HepG2 (cell line): Measurements from ENCODE around the gene CDYL. TPM values are rescaled to one million over a fixed set of nuclear protein-coding genes. Genes with fewer than 3 reads are reported as not detected.
A peak's percentile ranks its signal among the peaks of the same experiment; 100 is the strongest.

ENCODE experiments used
- CBFB ChIP-seq: sonication (generic); formaldehyde crosslinking; IDR thresholded peaks from 2 replicates; pipeline ENCODE4 v1.4.0; 2020; ENCODE audit warnings: missing genetic modification reagents
- FOSL2 ChIP-seq: sonication (generic); formaldehyde crosslinking; IDR thresholded peaks from 2 replicates; pipeline ENCODE4 v1.4.0; 2020; ENCODE audit warnings: missing genetic modification reagents
- HIVEP1 ChIP-seq: sonication (generic); formaldehyde crosslinking; IDR thresholded peaks from 2 replicates; pipeline ENCODE4 v1.4.0; 2020; ENCODE audit warnings: mild to moderate bottlenecking, missing genetic modification reagents
- IKZF4 ChIP-seq: sonication (generic); formaldehyde crosslinking; IDR thresholded peaks from 2 replicates; pipeline ENCODE4 v1.5.1; 2020; ENCODE audit warnings: borderline replicate concordance, mild to moderate bottlenecking, low read depth, missing genetic modification reagents; ENCODE audit errors: not compliant biosample characterization
- MTF2 ChIP-seq: sonication (generic); formaldehyde crosslinking; IDR thresholded peaks from 2 replicates; pipeline ENCODE4 v1.5.0; 2020; ENCODE audit warnings: missing genetic modification reagents, borderline replicate concordance
- RARA ChIP-seq: IDR thresholded peaks from 2 replicates; pipeline ENCODE4 v1.6.1; 2016; ENCODE audit warnings: missing genetic modification reagents, missing compliant biosample characterization
- SNAPC2 ChIP-seq: sonication (generic); formaldehyde crosslinking; IDR thresholded peaks from 2 replicates; pipeline ENCODE4 v1.8.1; 2022; ENCODE audit warnings: mild to moderate bottlenecking, missing genetic modification reagents
- TFAP4 ChIP-seq: sonication (generic); IDR thresholded peaks from 2 replicates; pipeline ENCODE4 v1.6.1; 2016; ENCODE audit warnings: low read depth, borderline replicate concordance
- ZC3H13 ChIP-seq: sonication (generic); formaldehyde crosslinking; IDR thresholded peaks from 2 replicates; pipeline ENCODE4 v1.8.1; 2023; ENCODE audit warnings: mild to moderate bottlenecking, missing genetic modification reagents, moderate library complexity
- ZFP36L1 ChIP-seq: sonication (generic); formaldehyde crosslinking; IDR thresholded peaks from 2 replicates; pipeline ENCODE4 v1.8.0; 2022; ENCODE audit warnings: mild to moderate bottlenecking, missing genetic modification reagents, moderate library complexity
- ZNF343 ChIP-seq: sonication (generic); formaldehyde crosslinking; IDR thresholded peaks from 2 replicates; pipeline ENCODE4 v1.4.0; 2020; ENCODE audit warnings: mild to moderate bottlenecking, missing genetic modification reagents
- ZNF619 ChIP-seq: sonication (generic); formaldehyde crosslinking; IDR thresholded peaks from 2 replicates; pipeline ENCODE4 v1.4.0; 2020; ENCODE audit warnings: mild to moderate bottlenecking, missing genetic modification reagents
- ZNF674 ChIP-seq: sonication (generic); formaldehyde crosslinking; IDR thresholded peaks from 2 replicates; pipeline ENCODE4 v1.5.0; 2020; ENCODE audit warnings: low read depth, mild to moderate bottlenecking, missing genetic modification reagents
- polyA plus RNA-seq, 8 experiments: library from polyadenylated mRNA; depleted of rRNA in 3 of 8; stranded (reverse) in 7 of 8; unstranded in 1 of 8; fragments of >200 nt; fragmentation: Illumina TruSeq in 4 of 8; extraction: Trizol in 4 of 8; gene quantifications; 2 replicates each; pipeline versions ENCODE4 v1.2.1 to v1.2.3, GENCODE V29; 2011 to 2016; ENCODE audit warnings: low read depth in 4 of 8, missing spikeins in 1 of 8, mixed read lengths in 1 of 8; ENCODE audit not compliant: insufficient read depth in 1 of 8
- total RNA-seq, 5 experiments: library from RNA; depleted of rRNA; stranded (reverse); fragments of >200 nt; fragmentation: Illumina TruSeq; extraction: Trizol; gene quantifications; 2 replicates each; pipeline ENCODE4 v1.2.3, GENCODE V29; 2016; ENCODE audit warnings: low read depth in 1 of 5
- TF ChIP-seq, protein P1 (sequence below): sonication (generic); formaldehyde crosslinking; IDR thresholded peaks from 2 replicates; pipeline ENCODE4 v1.9.0; 2021; ENCODE audit warnings: mild to moderate bottlenecking, missing genetic modification reagents
- TF ChIP-seq, protein P2 (sequence below): sonication (generic); formaldehyde crosslinking; IDR thresholded peaks from 2 replicates; pipeline ENCODE4 v1.5.0; 2020; ENCODE audit warnings: mild to moderate bottlenecking, missing genetic modification reagents
- TF ChIP-seq, protein P3 (sequence below): sonication (generic); formaldehyde crosslinking; IDR thresholded peaks from 2 replicates; pipeline ENCODE4 v1.5.0; 2020; ENCODE audit warnings: mild to moderate bottlenecking, missing genetic modification reagents, moderate library complexity
- TF ChIP-seq, protein P4 (sequence below): IDR thresholded peaks from 2 replicates; pipeline ENCODE4 v1.6.1; 2012; ENCODE audit warnings: inconsistent platforms

CDYL gene
- total and polyA plus RNA-seq, 2 of the 13 experiments (the other 11 are each of a cell fraction or from before 2014, with no cell fraction given), result 22.8 to 105 TPM

- TF ChIP-seq, protein P1, sequence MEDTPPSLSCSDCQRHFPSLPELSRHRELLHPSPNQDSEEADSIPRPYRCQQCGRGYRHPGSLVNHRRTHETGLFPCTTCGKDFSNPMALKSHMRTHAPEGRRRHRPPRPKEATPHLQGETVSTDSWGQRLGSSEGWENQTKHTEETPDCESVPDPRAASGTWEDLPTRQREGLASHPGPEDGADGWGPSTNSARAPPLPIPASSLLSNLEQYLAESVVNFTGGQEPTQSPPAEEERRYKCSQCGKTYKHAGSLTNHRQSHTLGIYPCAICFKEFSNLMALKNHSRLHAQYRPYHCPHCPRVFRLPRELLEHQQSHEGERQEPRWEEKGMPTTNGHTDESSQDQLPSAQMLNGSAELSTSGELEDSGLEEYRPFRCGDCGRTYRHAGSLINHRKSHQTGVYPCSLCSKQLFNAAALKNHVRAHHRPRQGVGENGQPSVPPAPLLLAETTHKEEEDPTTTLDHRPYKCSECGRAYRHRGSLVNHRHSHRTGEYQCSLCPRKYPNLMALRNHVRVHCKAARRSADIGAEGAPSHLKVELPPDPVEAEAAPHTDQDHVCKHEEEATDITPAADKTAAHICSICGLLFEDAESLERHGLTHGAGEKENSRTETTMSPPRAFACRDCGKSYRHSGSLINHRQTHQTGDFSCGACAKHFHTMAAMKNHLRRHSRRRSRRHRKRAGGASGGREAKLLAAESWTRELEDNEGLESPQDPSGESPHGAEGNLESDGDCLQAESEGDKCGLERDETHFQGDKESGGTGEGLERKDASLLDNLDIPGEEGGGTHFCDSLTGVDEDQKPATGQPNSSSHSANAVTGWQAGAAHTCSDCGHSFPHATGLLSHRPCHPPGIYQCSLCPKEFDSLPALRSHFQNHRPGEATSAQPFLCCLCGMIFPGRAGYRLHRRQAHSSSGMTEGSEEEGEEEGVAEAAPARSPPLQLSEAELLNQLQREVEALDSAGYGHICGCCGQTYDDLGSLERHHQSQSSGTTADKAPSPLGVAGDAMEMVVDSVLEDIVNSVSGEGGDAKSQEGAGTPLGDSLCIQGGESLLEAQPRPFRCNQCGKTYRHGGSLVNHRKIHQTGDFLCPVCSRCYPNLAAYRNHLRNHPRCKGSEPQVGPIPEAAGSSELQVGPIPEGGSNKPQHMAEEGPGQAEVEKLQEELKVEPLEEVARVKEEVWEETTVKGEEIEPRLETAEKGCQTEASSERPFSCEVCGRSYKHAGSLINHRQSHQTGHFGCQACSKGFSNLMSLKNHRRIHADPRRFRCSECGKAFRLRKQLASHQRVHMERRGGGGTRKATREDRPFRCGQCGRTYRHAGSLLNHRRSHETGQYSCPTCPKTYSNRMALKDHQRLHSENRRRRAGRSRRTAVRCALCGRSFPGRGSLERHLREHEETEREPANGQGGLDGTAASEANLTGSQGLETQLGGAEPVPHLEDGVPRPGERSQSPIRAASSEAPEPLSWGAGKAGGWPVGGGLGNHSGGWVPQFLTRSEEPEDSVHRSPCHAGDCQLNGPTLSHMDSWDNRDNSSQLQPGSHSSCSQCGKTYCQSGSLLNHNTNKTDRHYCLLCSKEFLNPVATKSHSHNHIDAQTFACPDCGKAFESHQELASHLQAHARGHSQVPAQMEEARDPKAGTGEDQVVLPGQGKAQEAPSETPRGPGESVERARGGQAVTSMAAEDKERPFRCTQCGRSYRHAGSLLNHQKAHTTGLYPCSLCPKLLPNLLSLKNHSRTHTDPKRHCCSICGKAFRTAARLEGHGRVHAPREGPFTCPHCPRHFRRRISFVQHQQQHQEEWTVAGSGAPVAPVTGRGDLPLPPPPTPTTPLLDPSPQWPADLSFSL (CRISPR knock-in tag), result peak; percentile 27; the same call in 1 of the 2 replicates
- TF ChIP-seq MTF2 (CRISPR knock-in tag) (0 out of 2 replicates have a peak, but pooled peaks have one; percentile 7), ZNF343 (CRISPR knock-in tag) (peak; percentile 72), ZC3H13 (CRISPR knock-in tag) (peak; percentile 50; the same call in 1 of the 2 replicates), IKZF4 (CRISPR knock-in tag) (peak; percentile 61), FOSL2 (CRISPR knock-in tag) (no peak; the same call in 1 of the 2 replicates), TFAP4 (peak; percentile 27; the same call in 1 of the 2 replicates), SNAPC2 (CRISPR knock-in tag) (no peak), ZNF619 (CRISPR knock-in tag) (no peak; the same call in 1 of the 2 replicates), ZNF674 (CRISPR knock-in tag) (no peak), RARA (CRISPR knock-in tag) (no peak; the same call in 1 of the 2 replicates), CBFB (CRISPR knock-in tag) (0 out of 2 replicates have a peak, but pooled peaks have one; percentile 50), HIVEP1 (CRISPR knock-in tag) (no peak), ZFP36L1 (CRISPR knock-in tag) (no peak)
- TF ChIP-seq, protein P2, sequence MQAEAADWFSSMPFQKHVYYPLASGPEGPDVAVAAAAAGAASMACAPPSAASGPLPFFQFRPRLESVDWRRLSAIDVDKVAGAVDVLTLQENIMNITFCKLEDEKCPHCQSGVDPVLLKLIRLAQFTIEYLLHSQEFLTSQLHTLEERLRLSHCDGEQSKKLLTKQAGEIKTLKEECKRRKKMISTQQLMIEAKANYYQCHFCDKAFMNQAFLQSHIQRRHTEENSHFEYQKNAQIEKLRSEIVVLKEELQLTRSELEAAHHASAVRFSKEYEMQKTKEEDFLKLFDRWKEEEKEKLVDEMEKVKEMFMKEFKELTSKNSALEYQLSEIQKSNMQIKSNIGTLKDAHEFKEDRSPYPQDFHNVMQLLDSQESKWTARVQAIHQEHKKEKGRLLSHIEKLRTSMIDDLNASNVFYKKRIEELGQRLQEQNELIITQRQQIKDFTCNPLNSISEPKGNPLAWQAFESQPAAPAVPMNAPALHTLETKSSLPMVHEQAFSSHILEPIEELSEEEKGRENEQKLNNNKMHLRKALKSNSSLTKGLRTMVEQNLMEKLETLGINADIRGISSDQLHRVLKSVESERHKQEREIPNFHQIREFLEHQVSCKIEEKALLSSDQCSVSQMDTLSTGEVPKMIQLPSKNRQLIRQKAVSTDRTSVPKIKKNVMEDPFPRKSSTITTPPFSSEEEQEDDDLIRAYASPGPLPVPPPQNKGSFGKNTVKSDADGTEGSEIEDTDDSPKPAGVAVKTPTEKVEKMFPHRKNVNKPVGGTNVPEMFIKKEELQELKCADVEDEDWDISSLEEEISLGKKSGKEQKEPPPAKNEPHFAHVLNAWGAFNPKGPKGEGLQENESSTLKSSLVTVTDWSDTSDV (CRISPR knock-in tag), result peak; percentile 60; the same call in 1 of the 2 replicates
- TF ChIP-seq, protein P3, sequence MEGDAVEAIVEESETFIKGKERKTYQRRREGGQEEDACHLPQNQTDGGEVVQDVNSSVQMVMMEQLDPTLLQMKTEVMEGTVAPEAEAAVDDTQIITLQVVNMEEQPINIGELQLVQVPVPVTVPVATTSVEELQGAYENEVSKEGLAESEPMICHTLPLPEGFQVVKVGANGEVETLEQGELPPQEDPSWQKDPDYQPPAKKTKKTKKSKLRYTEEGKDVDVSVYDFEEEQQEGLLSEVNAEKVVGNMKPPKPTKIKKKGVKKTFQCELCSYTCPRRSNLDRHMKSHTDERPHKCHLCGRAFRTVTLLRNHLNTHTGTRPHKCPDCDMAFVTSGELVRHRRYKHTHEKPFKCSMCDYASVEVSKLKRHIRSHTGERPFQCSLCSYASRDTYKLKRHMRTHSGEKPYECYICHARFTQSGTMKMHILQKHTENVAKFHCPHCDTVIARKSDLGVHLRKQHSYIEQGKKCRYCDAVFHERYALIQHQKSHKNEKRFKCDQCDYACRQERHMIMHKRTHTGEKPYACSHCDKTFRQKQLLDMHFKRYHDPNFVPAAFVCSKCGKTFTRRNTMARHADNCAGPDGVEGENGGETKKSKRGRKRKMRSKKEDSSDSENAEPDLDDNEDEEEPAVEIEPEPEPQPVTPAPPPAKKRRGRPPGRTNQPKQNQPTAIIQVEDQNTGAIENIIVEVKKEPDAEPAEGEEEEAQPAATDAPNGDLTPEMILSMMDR (CRISPR knock-in tag), result peak; percentile 86
- TF ChIP-seq, protein P4, sequence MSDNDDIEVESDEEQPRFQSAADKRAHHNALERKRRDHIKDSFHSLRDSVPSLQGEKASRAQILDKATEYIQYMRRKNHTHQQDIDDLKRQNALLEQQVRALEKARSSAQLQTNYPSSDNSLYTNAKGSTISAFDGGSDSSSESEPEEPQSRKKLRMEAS, result peak; percentile 97
Measured at GRCh38 chr6:5003604-5004372, 227.6 kb downstream of the CDYL start, which contains the start of gene RPP40 (continued).
